Embryonic facial prominence (tissue), 1 donor: ENCODE data around the gene ABHD10.
"Not testable (repeated sequence)": the region's sequence is repeated elsewhere in the genome, so short reads cannot be mapped to it uniquely, and the experiment has no call there.

Source experiments
- DNase-seq: peaks from one replicate; pipeline ENCODE4 v3.0.0-alpha.2; 2016; ENCODE audit errors: extremely low spot score

ABHD10 gene

DNA sequence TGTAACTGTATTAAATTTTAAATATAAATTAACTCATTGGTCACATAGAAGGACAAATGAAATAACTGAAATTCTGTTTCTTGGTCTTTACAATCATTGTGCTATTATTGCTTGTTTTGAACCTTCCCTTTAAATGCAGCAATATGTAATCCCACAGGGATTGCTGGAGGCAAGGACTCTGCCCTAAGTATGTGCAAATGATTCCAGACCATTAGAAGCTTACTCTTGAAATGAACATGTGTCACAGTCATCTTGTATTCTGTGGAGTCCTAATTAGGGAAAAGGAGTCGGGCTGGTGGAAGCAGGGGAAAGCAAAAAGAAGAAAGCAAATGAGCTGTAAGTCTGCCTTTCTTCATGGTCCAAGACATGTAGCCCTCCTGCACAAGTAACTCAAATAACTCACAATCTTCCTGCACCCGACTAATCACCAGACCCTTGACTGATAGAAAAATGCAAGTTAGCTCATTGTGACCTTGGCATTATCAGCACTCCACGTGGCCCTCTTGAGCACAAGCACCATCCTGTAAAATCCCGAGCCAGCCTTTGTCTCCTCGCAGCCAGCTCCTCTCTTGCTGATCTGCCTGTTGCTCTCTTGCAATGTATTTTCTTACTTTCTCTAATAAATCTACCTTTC is 53.4 kb downstream of the ABHD10 start:
- DNase-seq, result no peak

DNA sequence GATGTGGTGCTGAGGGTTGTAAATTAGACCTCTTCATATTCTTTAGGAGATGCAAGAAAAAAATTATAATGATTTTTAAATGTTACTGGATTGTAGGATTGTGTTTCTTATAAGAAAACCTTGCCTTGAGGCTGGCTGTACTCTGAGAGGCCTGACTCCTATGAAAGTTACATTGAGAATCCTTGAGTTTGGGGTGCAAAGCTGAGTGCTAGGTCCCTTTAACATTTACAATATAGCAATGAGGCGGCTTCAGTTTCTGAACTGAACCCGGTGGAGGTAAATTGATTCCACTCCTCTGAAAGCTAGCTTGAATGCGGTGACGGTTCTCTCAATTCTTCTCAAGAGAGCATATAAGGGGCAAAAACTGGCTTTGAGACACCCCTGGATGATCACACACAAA is 55.6 kb downstream of the ABHD10 start, which contains the start of gene TMPRSS7:
Gene TMPRSS7, plus strand, starts transcription at position 301 of the 400 bp plus-strand sequence. CDS start 110 bp downstream, outside the sequence.
- no peak for DNase-seq

DNA sequence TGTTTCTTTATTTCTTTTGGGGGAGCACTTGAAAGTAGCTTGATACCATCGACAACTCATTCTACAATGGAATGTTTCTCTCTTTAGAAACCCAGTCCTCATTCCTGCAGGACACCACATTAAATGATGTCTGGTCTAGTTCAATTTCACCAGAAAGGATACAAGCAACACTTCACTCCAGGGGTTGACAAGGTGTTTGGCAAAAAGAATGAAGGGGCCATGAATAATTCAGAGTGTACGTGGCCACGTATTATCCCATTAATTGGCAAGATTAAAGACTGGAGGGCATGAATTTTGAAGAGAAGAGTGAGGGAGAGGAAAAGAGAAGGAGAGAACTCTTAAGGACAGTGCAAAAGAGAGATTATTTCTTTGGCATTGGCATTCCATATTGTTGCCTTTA is 56.4 kb downstream of the ABHD10 start:
- no peak for DNase-seq

DNA sequence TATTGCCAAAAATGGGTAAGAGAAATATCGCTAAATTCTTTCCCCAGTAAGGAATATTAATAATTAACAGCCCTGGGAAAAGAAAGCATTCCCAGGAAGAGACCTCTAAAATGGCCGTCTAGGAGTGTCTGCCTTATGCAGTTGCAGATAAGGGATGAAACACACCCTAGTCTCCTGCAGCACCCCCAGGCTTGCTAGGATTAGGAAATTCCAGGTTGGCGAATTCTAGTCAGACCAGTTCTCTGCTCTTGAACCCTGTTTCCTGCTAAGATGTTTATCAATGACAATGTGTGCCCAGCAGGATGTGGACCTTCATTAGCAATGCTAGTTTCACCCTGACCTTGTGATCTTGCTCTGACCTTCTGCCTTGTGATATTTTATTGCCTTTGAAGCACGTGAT is 58.4 kb downstream of the ABHD10 start:
- not testable (repeated sequence) for DNase-seq

DNA sequence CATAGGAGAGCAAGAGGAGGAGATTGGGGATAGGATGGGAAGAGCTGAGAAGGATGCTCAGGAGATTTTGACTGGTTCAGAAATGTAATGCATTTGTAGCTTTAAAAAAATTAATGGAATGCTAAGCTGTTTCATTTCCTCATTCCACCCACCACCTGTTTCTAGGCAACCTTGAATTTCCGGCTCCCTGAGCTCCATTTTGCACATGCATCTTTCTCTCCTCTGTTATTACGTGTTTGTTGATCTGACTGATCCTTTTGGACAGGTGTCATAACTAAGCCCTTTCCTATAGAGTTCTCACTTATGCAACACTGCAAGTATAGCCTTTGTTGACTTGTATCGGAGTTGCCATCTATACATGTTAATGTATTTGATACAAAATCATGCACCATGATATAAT is 60.0 kb downstream of the ABHD10 start:
- no peak for DNase-seq

DNA sequence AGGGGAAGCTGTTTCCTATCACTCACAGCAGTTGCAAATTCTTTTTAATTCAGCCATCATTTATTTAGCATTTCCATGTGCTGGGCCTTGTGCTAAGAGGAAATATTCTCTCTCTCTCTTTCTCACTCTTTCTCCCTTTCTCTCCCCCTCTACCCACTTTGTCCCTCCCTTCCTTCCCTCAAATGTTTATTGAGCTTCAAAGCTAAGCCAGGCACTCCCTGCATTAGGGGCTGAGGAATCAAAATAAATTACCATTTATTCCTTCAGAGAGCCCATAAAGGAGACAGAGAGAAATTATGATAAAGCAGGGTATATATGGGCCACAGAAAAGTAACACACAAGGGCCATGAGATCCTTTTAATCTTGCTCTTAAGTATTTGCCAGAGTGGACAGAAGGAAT is 62.5 kb downstream of the ABHD10 start:
- no peak for DNase-seq

DNA sequence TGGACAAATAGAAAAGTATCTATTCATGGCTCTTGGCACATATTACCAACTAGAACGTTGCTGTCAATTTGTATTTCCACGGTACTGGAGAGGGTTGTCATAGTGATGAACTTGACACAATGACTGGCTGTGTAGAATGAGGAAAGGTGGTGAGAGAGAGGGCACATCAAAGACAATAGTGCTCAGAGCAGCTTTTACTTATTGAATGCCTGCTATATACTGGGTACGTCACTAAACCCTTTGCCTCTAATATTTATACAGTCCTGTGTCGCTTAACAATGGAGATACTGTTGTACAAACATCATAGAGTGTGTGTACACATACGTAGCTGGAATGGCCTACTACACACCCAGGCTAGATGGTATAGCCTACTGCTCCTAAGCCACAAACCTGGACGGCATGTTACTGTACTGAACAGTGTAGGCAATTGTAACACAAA is 64.0 kb downstream of the ABHD10 start:
- DNase-seq, result no peak
